ENCODE data around the gene GINS3.
"Not testable (repeated sequence)": the region's sequence is repeated elsewhere in the genome, so short reads cannot be mapped to it uniquely, and the experiment has no call there.

GRCh38 chr16:58415961-58416360, 23.7 kb downstream of the GINS3 start:
- TF ChIP-seq POLR2A (IDR thresholded peaks at IDR 0.05; ENCODE audit: low read depth); CTCF (IDR thresholded peaks at IDR 0.05): not testable (repeated sequence)
